KMS-11 (cell line): Measurements from ENCODE around the gene ARMCX4.

ENCODE experiments used
- H2AFZ ChIP-seq: fragments of 200-600 bp; sonication (generic); 2 replicates; pipeline ENCODE4 v1.6.1; 2016; ENCODE audit warnings: antibody characterized with exemption, mixed run types, low read depth
- H3K27ac ChIP-seq: fragments of 200-600 bp; sonication (generic); 2 replicates; pipeline ENCODE4 v1.6.1; 2016; ENCODE audit warnings: mild to moderate bottlenecking, mixed run types
- H3K27me3 ChIP-seq: fragments of 200-600 bp; sonication (generic); 2 replicates; pipeline ENCODE4 v1.6.1; 2017; ENCODE audit warnings: mild to moderate bottlenecking, low read depth, mixed run types, moderate library complexity; ENCODE audit not compliant: insufficient read depth
- H3K36me3 ChIP-seq: fragments of 200-600 bp; sonication (generic); 2 replicates; pipeline ENCODE4 v1.6.1; 2017; ENCODE audit warnings: mild to moderate bottlenecking, mixed run types; ENCODE audit not compliant: insufficient read depth
- H3K4me1 ChIP-seq: fragments of 200-600 bp; sonication (generic); 2 replicates; pipeline ENCODE4 v1.6.1; 2016; ENCODE audit warnings: mild to moderate bottlenecking, low read depth, mixed run types; ENCODE audit not compliant: poor library complexity, severe bottlenecking
- H3K4me2 ChIP-seq: fragments of 200-600 bp; sonication (generic); 2 replicates; pipeline ENCODE4 v1.7.0; 2016; ENCODE audit warnings: mild to moderate bottlenecking, mixed run types
- H3K4me3 ChIP-seq: fragments of 200-600 bp; sonication (generic); IDR thresholded peaks from 2 replicates; pipeline ENCODE4 v1.6.1; 2017; ENCODE audit warnings: low read depth, low read length, mixed read lengths; ENCODE audit not compliant: insufficient read depth
- H3K79me2 ChIP-seq: fragments of 200-600 bp; sonication (generic); 2 replicates; pipeline ENCODE4 v1.6.1; 2016; ENCODE audit warnings: low read depth, mixed run types; ENCODE audit not compliant: insufficient read depth
- H3K9ac ChIP-seq: fragments of 200-600 bp; sonication (generic); 2 replicates; pipeline ENCODE4 v1.6.1; 2016; ENCODE audit warnings: mild to moderate bottlenecking, mixed run types
- H4K20me1 ChIP-seq: fragments of 200-600 bp; sonication (generic); 2 replicates; pipeline ENCODE4 v1.6.1; 2016; ENCODE audit warnings: mild to moderate bottlenecking, mixed run types; ENCODE audit not compliant: insufficient read depth
- CTCF ChIP-seq: fragments of 200-600 bp; sonication (generic); conservative IDR thresholded peaks from 2 replicates; pipeline ENCODE4 v1.6.1; 2017; ENCODE audit warnings: low read depth, mild to moderate bottlenecking, antibody characterized with exemption, low read length, moderate library complexity, mixed read lengths

ARMCX4 gene

GRCh38 chrX:101478366-101478765, 6.9 kb upstream of the ARMCX4 start:
- Histone ChIP-seq H3K9ac (no peak overlapping the region), H4K20me1 (no peaks in the 10 kb centered on the region), H3K27me3 (no peaks in the 10 kb centered on the region), H3K4me1 (no peaks in the 10 kb centered on the region), H3K36me3 (no peaks in the 10 kb centered on the region), H3K4me2 (no peak overlapping the region), H3K4me3 (no peak overlapping the region), H3K27ac (no peak overlapping the region), H2AFZ (no peak overlapping the region), H3K79me2 (no peaks in the 10 kb centered on the region)
- TF ChIP-seq CTCF, result no peak

- Histone ChIP-seq H3K79me2 (no peaks in the 10 kb centered on the region), H2AFZ (no peak overlapping the region), H3K27ac (no peak overlapping the region), H4K20me1 (no peaks in the 10 kb centered on the region), H3K9ac (no peak overlapping the region), H3K27me3 (no peaks in the 10 kb centered on the region), H3K4me3 (no peak overlapping the region), H3K4me1 (no peaks in the 10 kb centered on the region), H3K36me3 (no peaks in the 10 kb centered on the region), H3K4me2 (no peak overlapping the region)
- no peak for TF ChIP-seq CTCF
Measured at GRCh38 chrX:101482296-101482695, 3.0 kb upstream of the ARMCX4 start.

DNA sequence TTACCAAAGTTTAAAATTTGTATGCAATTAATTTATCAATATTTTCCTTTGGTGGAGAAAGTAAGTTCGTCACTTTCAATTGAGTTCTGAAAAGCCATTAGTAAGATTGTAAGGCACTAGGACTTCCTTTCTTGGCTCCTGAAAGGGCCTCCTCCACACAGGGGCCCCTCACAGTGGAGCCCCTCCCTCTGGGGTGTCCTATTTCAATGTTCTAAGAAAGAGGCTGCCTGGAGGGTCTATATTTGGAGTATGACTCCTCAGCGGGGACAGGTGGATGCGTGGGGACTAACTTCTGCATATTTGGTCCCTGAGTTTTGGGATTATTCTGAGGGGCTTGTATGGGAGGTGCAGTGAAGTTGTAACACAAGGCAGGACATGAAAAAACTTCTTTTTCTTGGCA, 1.6 kb upstream of the ARMCX4 start:
- no peak overlapping the region for H3K4me3 ChIP-seq
- no peak overlapping the region for H3K9ac ChIP-seq
- no peaks in the 10 kb centered on the region for H3K27me3 ChIP-seq
- no peaks in the 10 kb centered on the region for H3K4me1 ChIP-seq
- no peak overlapping the region for H2AFZ ChIP-seq
- H3K79me2 ChIP-seq, result no peaks in the 10 kb centered on the region
- no peaks in the 10 kb centered on the region for H4K20me1 ChIP-seq
- H3K27ac ChIP-seq, result no peak overlapping the region
- no peak overlapping the region for H3K4me2 ChIP-seq
- no peaks in the 10 kb centered on the region for H3K36me3 ChIP-seq
- no peak for TF ChIP-seq CTCF

- H4K20me1 ChIP-seq, result no peaks in the 10 kb centered on the region
- H3K36me3 ChIP-seq, result no peaks in the 10 kb centered on the region
- H3K79me2 ChIP-seq, result no peaks in the 10 kb centered on the region
- H3K27me3 ChIP-seq, result no peaks in the 10 kb centered on the region
- H3K4me1 ChIP-seq, result no peaks in the 10 kb centered on the region
- H3K27ac ChIP-seq, result no peak overlapping the region
- H3K4me3 ChIP-seq, result no peak overlapping the region
- no peak overlapping the region for H3K4me2 ChIP-seq
- H2AFZ ChIP-seq, result no peak overlapping the region
- H3K9ac ChIP-seq, result no peak overlapping the region
- no peak for TF ChIP-seq CTCF
Measured at GRCh38 chrX:101484135-101484534, 1.1 kb upstream of the ARMCX4 start.

DNA sequence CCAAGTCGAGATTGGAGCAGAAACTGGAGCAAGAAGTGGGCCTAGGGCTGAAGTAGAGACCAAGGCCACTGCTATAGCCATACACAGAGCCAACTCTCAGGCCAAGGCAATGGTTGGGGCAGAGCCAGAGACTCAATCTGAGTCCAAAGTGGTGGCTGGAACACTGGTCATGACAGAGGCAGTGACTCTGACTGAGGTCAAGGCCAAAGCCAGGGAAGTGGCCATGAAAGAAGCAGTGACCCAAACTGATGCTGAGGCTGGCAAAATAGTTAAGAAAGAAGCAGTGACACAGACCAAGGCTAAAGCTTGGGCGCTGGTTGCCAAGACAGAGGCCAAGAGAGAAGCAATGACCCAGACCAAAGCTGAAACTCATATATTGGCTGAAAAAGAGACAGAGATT, 3.5 kb downstream of the ARMCX4 start:
- Histone ChIP-seq H3K27ac (no peak overlapping the region), H2AFZ (no peak overlapping the region), H3K4me1 (no peaks in the 10 kb centered on the region), H3K9ac (no peak overlapping the region), H3K4me3 (no peak overlapping the region), H3K79me2 (no peaks in the 10 kb centered on the region), H3K4me2 (no peak overlapping the region), H3K36me3 (no peaks in the 10 kb centered on the region), H4K20me1 (no peaks in the 10 kb centered on the region), H3K27me3 (no peaks in the 10 kb centered on the region)
- no peak for TF ChIP-seq CTCF
